Measurements from ENCODE around the gene RIPOR3.
"Not testable (repeated sequence)": the region's sequence is repeated elsewhere in the genome, so short reads cannot be mapped to it uniquely, and the experiment has no call there.

The RIPOR3 gene

GRCh38 chr20:50557549-50558134 lies 133.7 kb downstream of the RIPOR3 start:
- no peak for DNase-seq (ENCODE audit: low read depth, low spot score)

GRCh38 chr20:50555662-50556061 lies 135.7 kb downstream of the RIPOR3 start:
- no peak for DNase-seq (ENCODE audit: low read depth, low spot score)

GRCh38 chr20:50554694-50555579 lies 136.4 kb downstream of the RIPOR3 start:
- no peak for DNase-seq (ENCODE audit: low read depth, low spot score)

GRCh38 chr20:50552979-50553378 lies 138.4 kb downstream of the RIPOR3 start:
- no peak for DNase-seq (ENCODE audit: low read depth, low spot score)

- DNase-seq (ENCODE audit: low read depth, low spot score), result no peak
Measured at GRCh38 chr20:50551288-50551687, 140.1 kb downstream of the RIPOR3 start.

GRCh38 chr20:50550531-50550930 lies 140.8 kb downstream of the RIPOR3 start:
- no peak for DNase-seq (ENCODE audit: low read depth, low spot score)

- DNase-seq (ENCODE audit: low read depth, low spot score), result no peak
Measured at GRCh38 chr20:50548396-50548795, 142.9 kb downstream of the RIPOR3 start.

GRCh38 chr20:50547964-50548363 lies 143.4 kb downstream of the RIPOR3 start:
- DNase-seq (ENCODE audit: low read depth, low spot score), result no peak

- DNase-seq (ENCODE audit: low read depth, low spot score), result no peak
Measured at GRCh38 chr20:50546729-50547314, 144.5 kb downstream of the RIPOR3 start.

GRCh38 chr20:50545126-50545525 lies 146.2 kb downstream of the RIPOR3 start:
- DNase-seq (ENCODE audit: low read depth, low spot score), result no peak

- no peak for DNase-seq (ENCODE audit: low read depth, low spot score)
Measured at GRCh38 chr20:50543326-50543725, 148.0 kb downstream of the RIPOR3 start.

GRCh38 chr20:50541606-50542041 lies 149.7 kb downstream of the RIPOR3 start:
- no peak for DNase-seq (ENCODE audit: low read depth, low spot score)

GRCh38 chr20:50540620-50541605 lies 150.4 kb downstream of the RIPOR3 start:
- no peak for DNase-seq (ENCODE audit: low read depth, low spot score)

GRCh38 chr20:50539798-50540197 lies 151.5 kb downstream of the RIPOR3 start:
- not testable (repeated sequence) for DNase-seq (ENCODE audit: low read depth, low spot score)

- no peak for DNase-seq (ENCODE audit: low read depth, low spot score)
Measured at GRCh38 chr20:50538276-50538675, 153.1 kb downstream of the RIPOR3 start.

GRCh38 chr20:50537546-50538201 lies 153.7 kb downstream of the RIPOR3 start:
- no peak for DNase-seq (ENCODE audit: low read depth, low spot score)

GRCh38 chr20:50536333-50536732 lies 155.0 kb downstream of the RIPOR3 start:
- no peak for DNase-seq (ENCODE audit: low read depth, low spot score)
